GM12865 (cell line): ENCODE results near the gene ACTN3.

Experiments used
- DNase-seq: peaks from one replicate; pipeline ENCODE4 v3.0.0; 2010; ENCODE audit warnings: low read depth
- H3K4me3 ChIP-seq: 2 replicates; pipeline ENCODE4 v1.5.1; 2011; ENCODE audit warnings: mild to moderate bottlenecking, low read depth, low read length, control low read depth
- CTCF ChIP-seq: IDR thresholded peaks from 2 replicates; pipeline ENCODE4 v1.5.1; 2011; ENCODE audit warnings: low read length, control low read depth, low read depth, inconsistent platforms; ENCODE audit not compliant: insufficient read depth; ENCODE audit errors: missing control alignments

Gene ACTN3

GRCh38 chr11:66593303-66593635 lies 46.6 kb downstream of the ACTN3 start:
- DNase-seq, result no peak
- H3K4me3 ChIP-seq, result peak overlapping the region; percentile 78
- TF ChIP-seq CTCF, result no peak

DNA sequence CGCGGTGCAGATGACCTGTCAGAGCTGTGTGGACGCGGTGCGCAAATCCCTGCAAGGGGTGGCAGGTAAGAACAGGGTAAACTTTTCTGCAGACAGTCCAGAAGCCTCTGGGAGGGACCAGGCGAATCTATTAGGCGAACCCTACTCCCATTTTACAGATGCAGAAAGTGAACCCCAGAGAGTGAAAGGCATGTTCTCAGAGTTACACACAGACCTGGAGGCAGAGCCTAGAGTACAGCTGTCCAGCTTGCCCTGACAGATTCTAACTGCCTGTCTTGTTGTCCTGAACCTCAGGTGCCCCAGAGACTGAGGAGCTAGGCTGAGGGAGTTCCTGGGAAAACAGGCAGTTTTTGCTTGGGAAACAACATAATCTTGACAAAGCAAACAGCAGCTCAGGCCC lies 46.9 kb downstream of the ACTN3 start:
- DNase-seq, result no peak
- peak overlapping the region; percentile 78 for H3K4me3 ChIP-seq
- TF ChIP-seq CTCF, result no peak

- TF ChIP-seq CTCF, result no peak
- DNase-seq, result no peak
- H3K4me3 ChIP-seq, result no peak overlapping the region
These were observed 48.7 kb downstream of the ACTN3 start for GRCh38 chr11:66595245-66595904.

DNA sequence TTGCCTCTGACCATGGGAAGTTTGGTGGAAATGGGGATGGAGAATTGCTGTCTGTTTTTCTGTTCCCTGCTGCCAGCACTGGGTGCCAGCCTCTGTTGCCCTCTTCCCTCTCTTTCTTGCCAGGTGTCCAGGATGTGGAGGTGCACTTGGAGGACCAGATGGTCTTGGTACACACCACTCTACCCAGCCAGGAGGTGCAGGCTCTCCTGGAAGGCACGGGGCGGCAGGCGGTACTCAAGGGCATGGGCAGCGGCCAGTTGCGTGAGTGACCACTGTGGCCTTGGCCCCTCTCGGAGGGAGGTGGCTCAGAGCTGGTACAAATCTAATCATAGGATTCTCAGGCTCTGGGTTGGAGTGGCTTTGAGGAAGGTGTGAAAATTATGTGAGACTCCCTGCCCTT lies 52.3 kb downstream of the ACTN3 start:
- TF ChIP-seq CTCF, result no peak
- no peak overlapping the region for H3K4me3 ChIP-seq
- DNase-seq, result no peak

DNA sequence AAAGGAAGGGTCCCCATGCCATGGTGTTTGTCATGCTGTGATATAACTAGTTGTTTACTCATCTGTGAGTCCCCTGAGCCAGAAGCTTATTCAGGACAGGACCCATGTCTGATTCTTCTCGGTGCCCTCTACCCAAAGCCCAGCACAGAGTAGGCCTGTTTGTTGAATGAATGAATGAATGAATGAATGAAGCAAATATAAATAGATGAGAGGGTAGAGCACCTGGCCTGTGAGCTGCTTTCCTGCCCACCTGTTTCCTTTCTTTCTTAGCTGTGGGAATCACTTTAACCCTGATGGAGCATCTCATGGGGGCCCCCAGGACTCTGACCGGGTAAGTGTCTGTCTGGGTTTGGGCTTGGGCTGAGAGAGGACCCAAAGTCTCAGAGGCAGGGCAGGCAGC lies 53.5 kb downstream of the ACTN3 start:
- H3K4me3 ChIP-seq, result no peak overlapping the region
- TF ChIP-seq CTCF, result no peak
- no peak for DNase-seq

DNA sequence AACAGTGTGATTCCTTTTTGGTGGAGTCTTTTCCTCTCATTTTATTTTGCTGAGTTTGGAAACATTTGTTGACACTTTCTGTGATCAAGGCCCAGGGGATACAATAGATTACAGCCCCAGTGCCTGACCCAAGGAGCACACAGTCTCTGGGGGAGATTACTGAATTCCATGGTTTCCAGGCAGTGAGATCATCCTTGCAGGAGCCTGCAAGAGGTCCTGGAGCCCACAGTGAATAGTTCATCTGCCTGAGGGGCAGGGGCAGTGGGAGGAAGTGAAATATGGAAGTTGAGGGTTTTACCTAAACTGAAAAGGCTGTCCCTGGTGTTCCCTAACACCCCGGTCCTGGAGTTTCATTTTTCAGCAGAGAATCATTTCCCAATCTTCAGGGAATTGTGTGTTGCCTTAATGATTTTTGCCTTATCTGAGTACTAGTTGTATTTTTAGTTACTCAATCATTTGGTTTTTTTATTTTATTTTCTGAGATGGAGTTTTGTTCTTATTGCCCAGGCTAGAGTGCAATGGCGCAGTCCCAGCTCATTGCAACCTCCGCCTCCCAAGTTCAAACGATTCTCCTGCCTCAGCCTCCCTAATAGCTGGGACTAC lies 54.0 kb downstream of the ACTN3 start:
- DNase-seq, result no peak
- TF ChIP-seq CTCF, result no peak
- H3K4me3 ChIP-seq, result no peak overlapping the region

GRCh38 chr11:66603072-66603471 lies 56.4 kb downstream of the ACTN3 start:
- TF ChIP-seq CTCF, result no peak
- H3K4me3 ChIP-seq, result no peak overlapping the region
- no peak for DNase-seq
